ENCODE results near the gene CCDC69. TPM values are rescaled to one million over a fixed set of nuclear protein-coding genes. Genes with fewer than 3 reads are reported as not detected.

CCDC69 gene
- total and polyA plus RNA-seq, 4 donors, result 15.4 to 73.6 (median 61.9) TPM

- DNase-seq, result no peak
- no peak for ATAC-seq (ENCODE audit: insufficient read depth, low FRiP score)
- no peak overlapping the region for H3K9ac ChIP-seq (ENCODE audit: insufficient read depth in 1 of 2, low read length in 2 of 2)
- H3K9me3 ChIP-seq (ENCODE audit: control insufficient read depth in 4 of 4, insufficient read depth in 3 of 4, low read length in 3 of 4), result no peaks in the 10 kb centered on the region
- no peak overlapping the region for H3K4me3 ChIP-seq
- peaks cover 42 to 66% (median 56%) of the 10 kb centered on the region in 4 donors for H3K36me3 ChIP-seq (ENCODE audit: control insufficient read depth in 4 of 4, insufficient read depth in 4 of 4, low read length in 4 of 4)
- no peaks in the 10 kb centered on the region for H3K27me3 ChIP-seq (ENCODE audit: control insufficient read depth in 3 of 3, insufficient read depth in 3 of 3, low read length in 2 of 3)
- 92 to 93% methylated on average over 10 of the region's 10 CpGs for WGBS, 2 donors
- H3K27ac ChIP-seq (ENCODE audit: low read depth in 1 of 2, low read length in 1 of 2), result no peak overlapping the region
- H3K4me1 ChIP-seq (ENCODE audit: control insufficient read depth in 5 of 5, insufficient read depth in 5 of 5, low read length in 5 of 5), result no peaks in the 10 kb centered on the region
- no peak for TF ChIP-seq CTCF (IDR thresholded peaks at IDR 0.05; ENCODE audit: control extremely low read depth, extremely low read depth)
Observed at GRCh38 chr5:151137067-151137825, 86.6 kb downstream of the CCDC69 start.

- ATAC-seq (ENCODE audit: insufficient read depth, low FRiP score) (no peak), DNase-seq (no peak)
- Histone ChIP-seq H3K36me3 (ENCODE audit: control insufficient read depth in 4 of 4, insufficient read depth in 4 of 4, low read length in 4 of 4) (peaks cover 56 to 83% (median 60%) of the 10 kb centered on the region in 4 donors), H3K9me3 (ENCODE audit: control insufficient read depth in 4 of 4, insufficient read depth in 3 of 4, low read length in 3 of 4) (no peaks in the 10 kb centered on the region), H3K9ac (ENCODE audit: insufficient read depth in 1 of 2, low read length in 2 of 2) (no peak overlapping the region), H3K27me3 (ENCODE audit: control insufficient read depth in 3 of 3, insufficient read depth in 3 of 3, low read length in 2 of 3) (no peaks in the 10 kb centered on the region), H3K4me3 (no peak overlapping the region), H3K27ac (ENCODE audit: low read depth in 1 of 2, low read length in 1 of 2) (no peak overlapping the region), H3K4me1 (ENCODE audit: control insufficient read depth in 5 of 5, insufficient read depth in 5 of 5, low read length in 5 of 5) (peaks cover 0 to 7% (median 0%) of the 10 kb centered on the region in 5 donors)
- TF ChIP-seq CTCF (IDR thresholded peaks at IDR 0.05; ENCODE audit: control extremely low read depth, extremely low read depth), result no peak
- 52 to 93% methylated on average over 3 of the region's 3 CpGs for WGBS, 2 donors
Observed at GRCh38 chr5:151134228-151134627, 89.7 kb downstream of the CCDC69 start.

- ATAC-seq (ENCODE audit: insufficient read depth, low FRiP score) (no peak), DNase-seq (no peak)
- H3K4me1 ChIP-seq (ENCODE audit: control insufficient read depth in 5 of 5, insufficient read depth in 5 of 5, low read length in 5 of 5), result peaks cover 0 to 10% (median 0%) of the 10 kb centered on the region in 5 donors
- H3K27me3 ChIP-seq (ENCODE audit: control insufficient read depth in 3 of 3, insufficient read depth in 3 of 3, low read length in 2 of 3), result no peaks in the 10 kb centered on the region
- H3K4me3 ChIP-seq, result no peak overlapping the region
- peaks cover 49 to 85% (median 59%) of the 10 kb centered on the region in 4 donors for H3K36me3 ChIP-seq (ENCODE audit: control insufficient read depth in 4 of 4, insufficient read depth in 4 of 4, low read length in 4 of 4)
- H3K9me3 ChIP-seq (ENCODE audit: control insufficient read depth in 4 of 4, insufficient read depth in 3 of 4, low read length in 3 of 4), result no peaks in the 10 kb centered on the region
- 27 to 64% methylated on average over 4 of the region's 4 CpGs for WGBS, 2 donors
- no peak for TF ChIP-seq CTCF (IDR thresholded peaks at IDR 0.05; ENCODE audit: control extremely low read depth, extremely low read depth)
- no peak overlapping the region for H3K27ac ChIP-seq (ENCODE audit: low read depth in 1 of 2, low read length in 1 of 2)
- H3K9ac ChIP-seq (ENCODE audit: insufficient read depth in 1 of 2, low read length in 2 of 2), result no peak overlapping the region
Observed at GRCh38 chr5:151132963-151133362, 90.9 kb downstream of the CCDC69 start.

Other genes with a start within 250 kb of the CCDC69 start
- 100 to 1,000 TPM in 1 of 2 donors, 10 to 100 TPM in 1; 99.0 to 586 TPM for gene GPX3, start 203.5 kb downstream of the CCDC69 start, total RNA-seq
- gene GPX3, start 203.5 kb downstream of the CCDC69 start, polyA plus RNA-seq, result 1,000 to 10,000 TPM; 1,067 to 1,457 TPM
- gene TNIP1, start 143.1 kb downstream of the CCDC69 start, total RNA-seq, result 100 to 1,000 TPM; 116 to 142 TPM
- 100 to 1,000 TPM in 1 of 2 donors, 10 to 100 TPM in 1; 81.5 to 308 TPM for gene TNIP1, start 143.1 kb downstream of the CCDC69 start, polyA plus RNA-seq
- 100 to 1,000 TPM; 168 to 208 TPM for gene ANXA6, start 66.3 kb downstream of the CCDC69 start, total RNA-seq
- gene ANXA6, start 66.3 kb downstream of the CCDC69 start, polyA plus RNA-seq, result 100 to 1,000 TPM in 1 of 2 donors, 10 to 100 TPM in 1; 61.4 to 143 TPM
- 10 to 100 TPM; 31.3 to 78.7 TPM for gene GM2A, start 29.1 kb upstream of the CCDC69 start, total RNA-seq
- 10 to 100 TPM; 36.5 to 39.7 TPM for gene GM2A, start 29.1 kb upstream of the CCDC69 start, polyA plus RNA-seq
- gene SLC36A3, start 79.7 kb upstream of the CCDC69 start, total RNA-seq, result not detected
- not detected for gene SLC36A3, start 79.7 kb upstream of the CCDC69 start, polyA plus RNA-seq
- gene SLC36A2, start 123.5 kb upstream of the CCDC69 start, total RNA-seq, result not detected
- not detected for gene SLC36A2, start 123.5 kb upstream of the CCDC69 start, polyA plus RNA-seq
- 10 to 100 TPM in 1 of 2 donors, 1 to 10 TPM in 1; 5.7 to 22.0 TPM for gene SLC36A1, start 223.5 kb upstream of the CCDC69 start, total RNA-seq
- 10 to 100 TPM in 1 of 2 donors, 1 to 10 TPM in 1; 2.0 to 14.1 TPM for gene SLC36A1, start 223.5 kb upstream of the CCDC69 start, polyA plus RNA-seq

Measured in lung (tissue), 12 donors.